Measurements from ENCODE around the gene PRAME.

PRAME gene

GRCh38 chr22:22507743-22508273, 51.3 kb downstream of the PRAME start:
- TF ChIP-seq CTCF (IDR thresholded peaks at IDR 0.05), result no peak

- no peak for TF ChIP-seq CTCF (IDR thresholded peaks at IDR 0.05)
These were observed 52.3 kb downstream of the PRAME start for GRCh38 chr22:22506736-22507135.

GRCh38 chr22:22498267-22498666, 60.8 kb downstream of the PRAME start:
- no peak for TF ChIP-seq CTCF (IDR thresholded peaks at IDR 0.05)

Data from LNCAP (cell line).